Lung (tissue), 12 donors: ENCODE data around the gene SLC9C1. TPM values are rescaled to one million over a fixed set of nuclear protein-coding genes. Genes with fewer than 3 reads are reported as not detected.

Experiments used
- ATAC-seq: fragments of 200-7000 bp; cut with Tn5 transposase; one replicate; pipeline ENCODE4 v1.9.1; 2020; ENCODE audit warnings: moderate number of reproducible peaks; ENCODE audit not compliant: insufficient read depth, low FRiP score
- DNase-seq, 3 donors: peaks; one replicate each; pipeline ENCODE4 v3.0.0-alpha.2; 2013 to 2017
- H3K27ac ChIP-seq, 2 donors: one replicate each; pipeline ENCODE4 v1.5.1; 2013; ENCODE audit warnings: mild to moderate bottlenecking in 2 of 2, moderate library complexity in 2 of 2, control low read depth in 1 of 2, inconsistent platforms in 1 of 2, low read depth in 1 of 2, low read length in 1 of 2
- H3K27me3 ChIP-seq, 3 donors: one replicate each; pipeline ENCODE4 v1.5.1; 2013; ENCODE audit warnings: low read length in 2 of 3; ENCODE audit not compliant: control insufficient read depth in 3 of 3, insufficient read depth in 3 of 3
- H3K36me3 ChIP-seq, 4 donors: one replicate each; pipeline ENCODE4 v1.5.1; 2013; ENCODE audit warnings: low read length in 4 of 4, mild to moderate bottlenecking in 1 of 4, moderate library complexity in 1 of 4; ENCODE audit not compliant: control insufficient read depth in 4 of 4, insufficient read depth in 4 of 4
- H3K4me1 ChIP-seq, 5 donors: one replicate each; pipeline ENCODE4 v1.5.1; 2013; ENCODE audit warnings: low read length in 5 of 5, mild to moderate bottlenecking in 2 of 5, moderate library complexity in 1 of 5; ENCODE audit not compliant: control insufficient read depth in 5 of 5, insufficient read depth in 5 of 5
- H3K4me3 ChIP-seq: one replicate; pipeline ENCODE4 v1.5.1; 2013; ENCODE audit warnings: mild to moderate bottlenecking, control low read depth, moderate library complexity
- H3K9ac ChIP-seq, 2 donors: one replicate each; pipeline ENCODE4 v1.5.1; 2013; ENCODE audit warnings: low read length in 2 of 2, control low read depth in 1 of 2; ENCODE audit not compliant: insufficient read depth in 1 of 2
- H3K9me3 ChIP-seq, 4 donors: one replicate each; pipeline ENCODE4 v1.5.1; 2013; ENCODE audit warnings: low read length in 3 of 4, mild to moderate bottlenecking in 1 of 4, moderate library complexity in 1 of 4; ENCODE audit not compliant: control insufficient read depth in 4 of 4, insufficient read depth in 3 of 4
- CTCF ChIP-seq: IDR thresholded peaks from 2 replicates; pipeline ENCODE4 v1.5.1; 2012; ENCODE audit warnings: mild to moderate bottlenecking; ENCODE audit errors: control extremely low read depth, extremely low read depth
- WGBS, 2 donors: extraction: QIAGEN DNeasy Blood & Tissue Kit; methylation state at CpG; one replicate each; pipeline ENCODE4 v1.1.7; 2013; 5-methylcytosine and 5-hydroxymethylcytosine counted together
- polyA plus RNA-seq, 2 donors: library from polyadenylated mRNA; stranded (reverse); fragments of 200-250 nt; gene quantifications; one replicate each; pipeline ENCODE4 v1.2.1, GENCODE V29; 2013
- total RNA-seq, 2 donors: library from RNA; depleted of rRNA in 1 of 2; stranded (reverse); fragments of >200 nt in 1 of 2; gene quantifications; one replicate each; pipeline ENCODE4 v1.2.1, GENCODE V29; 2014 to 2021
- donor health status: control.
- donor health status: control.
- donor health status: Bipolar disorder and iron deficiency.
- donor health status: healthy.
- donor health status: DM: yes; HTN: yes; CAD: no.

The SLC9C1 gene
- total and polyA plus RNA-seq, 4 donors: 0.12 to 0.28 TPM; not detected in 2

- no peaks in the 10 kb centered on the region for H3K9me3 ChIP-seq
- H3K36me3 ChIP-seq: no peaks in the 10 kb centered on the region
- WGBS, 2 donors: 82 to 96% methylated on average over 6 of the region's 6 CpGs
- no peak overlapping the region for H3K9ac ChIP-seq
- H3K27ac ChIP-seq: no peak overlapping the region
- DNase-seq (no peak), ATAC-seq (no peak)
- H3K4me1 ChIP-seq: no peaks in the 10 kb centered on the region
- no peak for TF ChIP-seq CTCF
- H3K4me3 ChIP-seq: no peak overlapping the region
- H3K27me3 ChIP-seq: peaks cover 0 to 2% (median 0%) of the 10 kb centered on the region in 3 donors
These were observed 118.4 kb downstream of the SLC9C1 start for GRCh38 chr3:112175646-112176045.

- whole genome bisulfite sequencing, 2 donors: 93 to 94% methylated on average over 5 of the region's 5 CpGs
- no peak overlapping the region for H3K4me3 ChIP-seq
- DNase-seq (no peak), ATAC-seq (no peak)
- peaks cover 0 to 2% (median 0%) of the 10 kb centered on the region in 3 donors for H3K27me3 ChIP-seq
- H3K4me1 ChIP-seq: no peaks in the 10 kb centered on the region
- H3K9ac ChIP-seq: no peak overlapping the region
- no peaks in the 10 kb centered on the region for H3K9me3 ChIP-seq
- TF ChIP-seq CTCF: no peak
- no peak overlapping the region for H3K27ac ChIP-seq
- no peaks in the 10 kb centered on the region for H3K36me3 ChIP-seq
These were observed 119.0 kb downstream of the SLC9C1 start for GRCh38 chr3:112175037-112175436.

- Histone ChIP-seq H3K4me3 (no peak overlapping the region), H3K27me3 (no peaks in the 10 kb centered on the region), H3K4me1 (no peaks in the 10 kb centered on the region), H3K27ac (no peak overlapping the region), H3K9ac (no peak overlapping the region), H3K9me3 (no peaks in the 10 kb centered on the region), H3K36me3 (no peaks in the 10 kb centered on the region)
- DNase-seq: no peak
- WGBS, 2 donors: 94 to 95% methylated on average over 3 of the region's 3 CpGs
- no peak for ATAC-seq
- TF ChIP-seq CTCF: no peak
These were observed 122.9 kb downstream of the SLC9C1 start for GRCh38 chr3:112171144-112171543.

GRCh38 chr3:112170046-112170445 is 124.0 kb downstream of the SLC9C1 start:
- DNase-seq (no peak), ATAC-seq (no peak)
- H3K9me3 ChIP-seq: peaks cover 0 to 6% (median 0%) of the 10 kb centered on the region in 4 donors
- H3K36me3 ChIP-seq: no peaks in the 10 kb centered on the region
- TF ChIP-seq CTCF: no peak
- H3K27me3 ChIP-seq: no peaks in the 10 kb centered on the region
- no peak overlapping the region for H3K4me3 ChIP-seq
- 89 to 94% methylated on average over 2 of the region's 2 CpGs for WGBS, 2 donors
- H3K27ac ChIP-seq: no peak overlapping the region
- no peaks in the 10 kb centered on the region for H3K4me1 ChIP-seq
- no peak overlapping the region for H3K9ac ChIP-seq
